PC-9 (cell line): ENCODE data around the gene TMEM238L. TPM values are rescaled to one million over a fixed set of nuclear protein-coding genes. Genes with fewer than 3 reads are reported as not detected.

Source experiments
- BruUV-seq: library from RNA; stranded (reverse); fragments of 400-500 nt; replicated peaks from 2 replicates; lab custom pipeline; 2021; lab: Mats Ljungman, UMichigan
- CTCF ChIA-PET: fragments of 300-600 bp; sonication (Branson Sonifier 250); formaldehyde crosslinking; loops from one replicate; lab custom pipeline; 2022; ENCODE audit warnings: antibody characterized with exemption; lab: Charles Lee
- POLR2A ChIA-PET: fragments of 300-600 bp; sonication (Branson Sonifier 250); formaldehyde crosslinking; loops from one replicate; lab custom pipeline; 2022; ENCODE audit warnings: antibody characterized with exemption; ENCODE audit not compliant: unreplicated experiment; lab: Charles Lee
- DNase-seq, 2 experiments: peaks; one replicate each; pipeline versions ENCODE4 v3.0.0 to v3.0.0-alpha.2; 2015 to 2022; ENCODE audit warnings: mixed read lengths in 1 of 2
- H2AFZ ChIP-seq: fragments of 200-600 bp; sonication (generic); 2 replicates; pipeline ENCODE4 v1.8.1; 2017; ENCODE audit warnings: antibody characterized with exemption
- H3F3A ChIP-seq: fragments of 200-600 bp; sonication (generic); 2 replicates; pipeline ENCODE4 v1.8.1; 2017; ENCODE audit warnings: antibody characterized with exemption, mild to moderate bottlenecking, low read depth; ENCODE audit not compliant: insufficient read depth
- H3K27ac ChIP-seq: fragments of 200-600 bp; sonication (generic); 2 replicates; pipeline ENCODE4 v1.6.1; 2016; ENCODE audit warnings: mixed run types
- H3K27me3 ChIP-seq: fragments of 200-600 bp; sonication (generic); 2 replicates; pipeline ENCODE4 v1.6.1; 2016; ENCODE audit warnings: low read depth, mixed run types; ENCODE audit not compliant: insufficient read depth
- H3K36me3 ChIP-seq: fragments of 200-600 bp; sonication (generic); 2 replicates; pipeline ENCODE4 v1.6.1; 2016; ENCODE audit warnings: low read depth, mixed run types
- H3K4me1 ChIP-seq: fragments of 200-600 bp; sonication (generic); replicated peaks from 2 replicates; pipeline ENCODE4 v1.6.1; 2016; ENCODE audit warnings: mixed run types; ENCODE audit not compliant: insufficient read depth
- H3K4me2 ChIP-seq: fragments of 200-600 bp; sonication (generic); 2 replicates; pipeline ENCODE4 v1.6.1; 2017; ENCODE audit warnings: mixed run types
- H3K4me3 ChIP-seq: fragments of 200-600 bp; sonication (generic); 2 replicates; pipeline ENCODE4 v1.6.1; 2016; ENCODE audit warnings: mixed run types
- H3K79me2 ChIP-seq: fragments of 200-600 bp; sonication (generic); 2 replicates; pipeline ENCODE4 v1.6.1; 2017; ENCODE audit warnings: low read depth, mixed run types
- H3K9me2 ChIP-seq: fragments of 200-600 bp; sonication (generic); 2 replicates; pipeline ENCODE4 v1.8.1; 2017; ENCODE audit warnings: mild to moderate bottlenecking; ENCODE audit not compliant: insufficient read depth
- H3K9me3 ChIP-seq: fragments of 200-600 bp; sonication (generic); 2 replicates; pipeline ENCODE4 v1.8.1; 2016; ENCODE audit warnings: low read depth; ENCODE audit not compliant: insufficient read depth
- H4K20me1 ChIP-seq: fragments of 200-600 bp; sonication (generic); 2 replicates; pipeline ENCODE4 v1.8.1; 2017; ENCODE audit not compliant: insufficient read depth
- EZH2 ChIP-seq: fragments of 200-600 bp; sonication (generic); IDR thresholded peaks from 2 replicates; pipeline ENCODE4 v1.8.0; 2017; ENCODE audit warnings: antibody characterized with exemption, low read depth
- intact Hi-C: fragments of 100-400 bp; cut with micrococcal nuclease; formaldehyde crosslinking; loops from one replicate; pipeline ENCODE4 v1.10.0; 2022; ENCODE audit not compliant: unreplicated experiment
- total RNA-seq: library from RNA; stranded (reverse); gene quantifications from 2 replicates; pipeline ENCODE4 v1.2.3, GENCODE V29; 2021
- TF ChIP-seq, protein P1 (sequence below): fragments of 200-600 bp; sonication (generic); conservative IDR thresholded peaks from 2 replicates; pipeline ENCODE4 v1.6.1; 2017; ENCODE audit warnings: mixed run types, antibody characterized with exemption, mild to moderate bottlenecking, moderate library complexity

The TMEM238L gene
- total RNA-seq, 1 experiment from 2014 or later, result not detected

DNA sequence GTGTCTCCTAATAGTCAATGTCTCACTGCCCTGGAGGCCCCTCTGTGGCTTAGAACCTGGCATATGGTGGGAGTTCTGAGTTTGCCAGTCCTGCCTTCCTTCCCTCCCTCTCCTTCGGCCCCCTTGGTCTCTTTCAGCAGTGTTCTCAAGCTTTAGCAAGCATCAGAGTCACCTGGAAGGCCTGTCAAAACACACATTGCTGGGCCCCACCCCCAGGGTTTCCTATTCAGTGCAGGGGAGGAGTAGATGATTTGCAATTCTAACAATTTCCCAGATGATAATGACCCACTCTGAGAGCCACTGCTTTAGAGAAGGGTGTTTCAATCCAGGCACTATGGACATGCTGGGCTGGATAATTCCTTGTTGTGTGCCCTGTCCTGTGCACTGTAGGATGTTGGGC lies 47.7 kb downstream of the TMEM238L start:
- Histone ChIP-seq H3K9me3 (no peaks in the 10 kb centered on the region), H3K4me1 (no peaks in the 10 kb centered on the region), H3K4me3 (no peak overlapping the region), H3K4me2 (no peak overlapping the region), H3K9me2 (no peaks in the 10 kb centered on the region), H4K20me1 (no peaks in the 10 kb centered on the region), H3K27me3 (peaks cover 42% of the 10 kb centered on the region), H2AFZ (no peak overlapping the region), H3K79me2 (no peaks in the 10 kb centered on the region), H3K27ac (no peak overlapping the region), H3F3A (no peaks in the 10 kb centered on the region), H3K36me3 (no peaks in the 10 kb centered on the region)
- ChIA-PET POLR2A (no interaction called here), CTCF (no interaction called here)
- TF ChIP-seq, protein P1, sequence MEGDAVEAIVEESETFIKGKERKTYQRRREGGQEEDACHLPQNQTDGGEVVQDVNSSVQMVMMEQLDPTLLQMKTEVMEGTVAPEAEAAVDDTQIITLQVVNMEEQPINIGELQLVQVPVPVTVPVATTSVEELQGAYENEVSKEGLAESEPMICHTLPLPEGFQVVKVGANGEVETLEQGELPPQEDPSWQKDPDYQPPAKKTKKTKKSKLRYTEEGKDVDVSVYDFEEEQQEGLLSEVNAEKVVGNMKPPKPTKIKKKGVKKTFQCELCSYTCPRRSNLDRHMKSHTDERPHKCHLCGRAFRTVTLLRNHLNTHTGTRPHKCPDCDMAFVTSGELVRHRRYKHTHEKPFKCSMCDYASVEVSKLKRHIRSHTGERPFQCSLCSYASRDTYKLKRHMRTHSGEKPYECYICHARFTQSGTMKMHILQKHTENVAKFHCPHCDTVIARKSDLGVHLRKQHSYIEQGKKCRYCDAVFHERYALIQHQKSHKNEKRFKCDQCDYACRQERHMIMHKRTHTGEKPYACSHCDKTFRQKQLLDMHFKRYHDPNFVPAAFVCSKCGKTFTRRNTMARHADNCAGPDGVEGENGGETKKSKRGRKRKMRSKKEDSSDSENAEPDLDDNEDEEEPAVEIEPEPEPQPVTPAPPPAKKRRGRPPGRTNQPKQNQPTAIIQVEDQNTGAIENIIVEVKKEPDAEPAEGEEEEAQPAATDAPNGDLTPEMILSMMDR, result no peak
- no peak for TF ChIP-seq EZH2
- intact Hi-C loops, result no loop called here
- no TSS peak for BruUV-seq
- no peak for DNase-seq

DNA sequence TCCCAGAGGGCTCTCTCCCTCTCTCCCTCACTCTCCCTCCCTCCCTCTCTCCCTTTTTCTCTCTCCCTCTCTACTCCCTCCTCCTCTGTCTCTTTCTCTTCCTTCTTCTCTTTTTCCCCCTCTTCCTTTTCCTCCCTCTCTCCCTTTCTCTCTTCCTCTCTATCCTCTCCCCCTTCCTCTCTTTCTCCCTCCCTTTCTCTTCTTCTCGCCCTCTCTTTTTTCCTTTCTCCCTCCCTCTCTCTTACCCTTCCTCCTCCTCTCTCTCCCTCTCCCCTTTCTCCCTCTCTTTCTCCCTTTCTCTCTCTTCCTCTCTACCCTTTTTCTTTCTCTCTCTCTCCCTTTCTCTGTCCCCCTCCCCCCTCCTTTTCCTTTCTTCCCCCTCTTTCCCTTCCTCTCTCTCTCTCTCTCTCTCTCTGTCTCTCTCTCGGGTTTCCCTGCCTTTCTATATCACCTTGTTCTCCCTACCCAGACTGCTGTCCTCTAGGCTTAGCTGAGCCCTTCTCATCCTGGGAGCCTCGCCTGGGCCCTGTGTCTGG lies 48.2 kb downstream of the TMEM238L start:
- no TSS peak for BruUV-seq

DNA sequence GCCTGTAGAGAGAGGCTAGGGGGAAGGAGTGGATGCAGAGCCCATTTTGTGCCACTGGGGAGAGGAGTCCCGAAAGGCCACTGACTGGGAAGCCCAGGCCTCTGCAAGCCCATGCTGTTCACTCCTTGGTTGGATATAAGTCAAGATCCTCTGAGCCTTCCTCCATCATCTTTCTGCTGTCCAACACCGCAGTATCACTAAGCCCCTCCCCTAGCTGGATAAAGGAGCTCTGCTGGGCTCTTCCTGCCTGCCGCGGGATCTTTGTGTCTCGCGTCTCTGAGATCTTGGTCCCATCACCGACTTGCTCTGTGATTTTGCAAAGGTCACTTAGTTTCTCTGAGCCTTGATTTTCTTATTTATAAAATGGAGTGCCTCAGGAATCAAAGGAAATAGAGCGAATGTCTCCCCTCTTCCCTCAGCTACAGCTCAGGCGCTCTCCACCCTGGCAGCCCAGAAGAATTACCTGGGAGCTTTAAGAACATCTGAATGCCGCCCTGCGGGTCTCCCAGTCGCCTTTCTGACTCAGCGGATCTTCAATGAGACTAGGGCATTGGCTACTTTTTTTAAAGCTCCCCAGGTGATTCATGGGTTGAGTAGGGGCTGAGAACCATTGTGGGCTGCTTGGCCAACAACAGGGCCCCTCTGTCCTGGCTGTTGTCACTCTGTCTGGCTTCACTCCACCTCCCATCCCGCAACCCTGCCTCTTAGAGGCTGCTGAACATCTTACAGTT lies 48.9 kb downstream of the TMEM238L start:
- no peak overlapping the region for H3K4me3 ChIP-seq
- H4K20me1 ChIP-seq, result no peaks in the 10 kb centered on the region
- no peaks in the 10 kb centered on the region for H3F3A ChIP-seq
- H3K27ac ChIP-seq, result no peak overlapping the region
- TF ChIP-seq, protein P1, result no peak
- no peak for TF ChIP-seq EZH2
- no peaks in the 10 kb centered on the region for H3K36me3 ChIP-seq
- H3K4me1 ChIP-seq, result no peaks in the 10 kb centered on the region
- intact Hi-C loops, result loop anchor here (5.0 kb wide), 1 partner anchor 92 kb away; no protein-coding TSS in a partner anchor
- CTCF ChIA-PET, result no interaction called here
- H3K4me2 ChIP-seq, result no peak overlapping the region
- H3K9me2 ChIP-seq, result no peaks in the 10 kb centered on the region
- no peaks in the 10 kb centered on the region for H3K9me3 ChIP-seq
- H3K79me2 ChIP-seq, result no peaks in the 10 kb centered on the region
- no peak overlapping the region for H2AFZ ChIP-seq
- peak in 1 of 2 experiments; percentile 46 for DNase-seq
- no TSS peak for BruUV-seq
- H3K27me3 ChIP-seq, result peaks cover 43% of the 10 kb centered on the region
- POLR2A ChIA-PET, result no interaction called here

More for the DNA sequence above, 48.2 kb downstream of the TMEM238L start:
- Histone ChIP-seq H3K27me3 (peaks cover 42% of the 10 kb centered on the region), H2AFZ (no peak overlapping the region), H3K4me2 (no peak overlapping the region), H3K4me1 (no peaks in the 10 kb centered on the region), H3K4me3 (no peak overlapping the region), H3K9me3 (no peaks in the 10 kb centered on the region), H3K9me2 (no peaks in the 10 kb centered on the region), H3K79me2 (no peaks in the 10 kb centered on the region), H3F3A (no peaks in the 10 kb centered on the region), H4K20me1 (no peaks in the 10 kb centered on the region), H3K27ac (no peak overlapping the region), H3K36me3 (no peaks in the 10 kb centered on the region)
- intact Hi-C loops, result no loop called here
- TF ChIP-seq EZH2, result no peak
- TF ChIP-seq, protein P1, result no peak
- DNase-seq, result no peak
- ChIA-PET CTCF (no interaction called here), POLR2A (no interaction called here)
